EL (cell line): Measurements from ENCODE around the gene MAGI2.

Experiments
- DNase-seq: peaks from one replicate; pipeline ENCODE4 v3.0.0-alpha.2; 2016

The MAGI2 gene

GRCh38 chr7:78895393-78895792 is 558.1 kb downstream of the MAGI2 start:
- DNase-seq = no peak

DNA sequence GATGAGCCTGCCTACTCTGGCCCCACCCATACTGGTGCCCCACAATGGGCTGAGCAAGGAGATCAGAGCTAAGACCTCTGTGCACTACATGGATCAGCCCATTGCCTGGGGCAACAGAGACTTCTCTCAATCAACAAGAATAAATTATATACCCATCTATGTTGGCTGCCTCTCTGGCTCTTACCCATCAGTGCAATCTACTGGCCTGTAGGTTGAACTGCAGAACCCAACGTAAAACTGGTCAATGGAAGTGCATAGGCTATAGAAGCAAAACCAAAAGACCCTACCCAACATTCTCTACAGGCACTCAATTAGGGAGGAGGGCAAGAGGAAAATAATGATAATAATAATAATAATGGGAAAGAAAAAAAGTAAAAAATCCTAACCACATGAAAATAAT is 574.3 kb downstream of the MAGI2 start:
- DNase-seq = no peak

DNA sequence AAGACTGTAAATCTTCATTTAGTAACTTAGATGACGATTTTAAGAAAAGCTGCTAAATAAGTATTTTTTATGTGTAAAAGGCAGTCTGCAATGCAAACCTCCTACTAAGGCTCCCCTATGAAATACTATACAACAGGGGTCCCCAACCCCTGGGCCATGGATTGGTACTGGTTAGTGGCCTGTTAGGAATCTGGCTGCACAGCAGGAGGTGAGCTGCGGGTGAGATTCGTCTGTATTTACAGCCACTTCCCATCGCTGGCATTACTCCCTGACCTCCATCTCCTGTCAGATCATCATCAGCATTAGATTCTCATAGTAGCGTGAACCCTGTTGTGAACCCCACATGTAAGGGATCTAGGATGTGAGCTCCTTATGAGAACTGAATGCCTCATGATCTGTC is 580.4 kb downstream of the MAGI2 start:
- no peak for DNase-seq

GRCh38 chr7:78864339-78864738 is 589.1 kb downstream of the MAGI2 start:
- no peak for DNase-seq

DNA sequence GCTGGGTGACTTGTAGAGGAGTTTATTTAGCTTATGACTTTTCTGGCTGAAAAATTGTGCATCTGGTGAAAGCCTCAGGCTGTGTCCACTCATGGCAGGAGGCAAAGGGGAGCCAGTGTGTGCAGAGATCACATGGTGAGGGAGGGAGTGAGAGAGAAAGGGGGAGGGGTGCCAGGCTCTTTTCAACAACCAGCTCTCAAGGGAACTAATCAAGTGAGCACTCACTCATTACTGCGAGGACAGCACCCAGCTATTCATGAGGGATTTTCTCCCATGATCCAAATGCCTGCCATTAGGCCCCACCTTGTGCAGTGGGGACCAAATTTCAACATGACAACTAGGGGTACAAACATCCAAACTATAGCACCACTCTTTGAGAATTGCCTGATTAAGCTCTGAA is 590.2 kb downstream of the MAGI2 start:
- no peak for DNase-seq

- no peak for DNase-seq
These were observed 591.0 kb downstream of the MAGI2 start for GRCh38 chr7:78862411-78862900.

DNA sequence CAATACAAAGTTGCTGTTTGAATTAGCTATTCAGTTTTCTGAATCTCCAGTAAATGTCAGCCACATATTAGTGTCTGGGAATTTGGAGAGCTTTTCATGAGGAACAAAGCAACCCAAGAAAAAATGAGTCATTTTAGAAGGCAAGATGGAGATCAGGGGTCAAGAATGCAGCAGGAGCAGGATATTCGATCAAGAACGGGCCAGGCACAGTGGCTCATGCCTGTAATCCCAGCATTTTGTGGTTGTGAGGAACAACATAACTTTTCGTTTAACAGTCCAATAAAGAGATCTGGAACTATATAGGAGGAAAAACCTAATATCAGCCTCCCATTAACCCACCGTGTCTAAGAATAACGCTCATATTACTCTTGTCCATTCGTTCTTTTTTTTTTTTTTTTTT is 600.5 kb downstream of the MAGI2 start:
- DNase-seq = peak; percentile 87

DNA sequence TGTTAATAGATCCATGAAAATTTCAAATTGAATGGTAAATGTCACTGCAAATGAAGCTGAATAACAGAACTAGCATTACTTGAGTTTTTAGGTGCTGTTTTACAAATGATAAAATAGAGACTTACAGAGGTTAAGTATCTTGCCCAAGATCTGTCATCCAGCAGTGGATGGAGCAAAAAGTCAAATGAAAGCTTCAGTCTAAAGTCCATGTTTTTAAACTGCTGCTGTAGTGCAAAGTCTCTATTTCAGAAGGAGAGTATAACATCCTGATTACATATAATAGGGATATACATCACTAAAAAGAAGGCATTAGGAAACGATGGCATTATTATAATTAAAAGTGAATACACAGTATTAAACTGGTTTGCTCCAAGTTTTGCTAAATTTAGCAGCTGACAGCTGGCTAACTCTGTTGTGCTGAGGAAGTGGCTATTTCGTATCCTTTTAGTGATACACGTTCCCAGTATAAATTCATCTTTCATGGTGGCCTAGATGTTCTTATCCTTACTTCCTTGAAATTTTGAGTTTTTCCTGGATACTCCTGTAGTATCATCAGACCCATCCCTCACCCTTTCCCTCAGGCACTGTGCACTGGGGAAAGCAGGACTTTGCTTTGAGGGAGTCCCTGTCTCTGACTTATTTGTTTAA is 603.2 kb downstream of the MAGI2 start:
- DNase-seq = no peak

GRCh38 chr7:78845155-78845554 is 608.3 kb downstream of the MAGI2 start:
- DNase-seq = no peak

GRCh38 chr7:78842068-78842467 is 611.4 kb downstream of the MAGI2 start:
- DNase-seq = no peak

- no peak for DNase-seq
These were observed 617.6 kb downstream of the MAGI2 start for GRCh38 chr7:78835897-78836296.

DNA sequence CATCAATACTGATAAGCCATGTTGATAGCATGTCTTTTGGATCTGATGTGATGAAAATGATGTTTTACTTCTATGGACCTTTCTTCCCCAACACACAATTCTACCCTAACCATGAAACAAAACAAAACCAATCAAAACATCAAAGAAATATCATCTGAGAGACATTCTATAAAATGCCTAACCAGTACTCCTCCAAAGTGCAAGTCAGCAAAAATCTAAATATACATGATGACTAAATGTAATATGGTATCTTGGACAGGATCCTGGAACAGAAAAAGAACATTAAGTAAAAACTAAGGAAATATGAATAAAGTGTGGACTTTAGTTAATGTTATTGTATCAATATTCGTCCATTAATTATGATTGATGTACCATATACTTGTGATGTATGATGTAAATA is 625.1 kb downstream of the MAGI2 start:
- no peak for DNase-seq

- no peak for DNase-seq
These were observed 649.9 kb downstream of the MAGI2 start for GRCh38 chr7:78803501-78804127.

- peak; percentile 21 for DNase-seq
These were observed 659.4 kb downstream of the MAGI2 start for GRCh38 chr7:78794101-78794500.

- no peak for DNase-seq
These were observed 660.8 kb downstream of the MAGI2 start for GRCh38 chr7:78792624-78793023.

GRCh38 chr7:78792006-78792405 is 661.5 kb downstream of the MAGI2 start:
- DNase-seq = no peak

- DNase-seq = no peak
These were observed 665.0 kb downstream of the MAGI2 start for GRCh38 chr7:78788464-78788863.

GRCh38 chr7:78787854-78788253 is 665.6 kb downstream of the MAGI2 start:
- DNase-seq = no peak

- no peak for DNase-seq
These were observed 667.4 kb downstream of the MAGI2 start for GRCh38 chr7:78786055-78786454.

DNA sequence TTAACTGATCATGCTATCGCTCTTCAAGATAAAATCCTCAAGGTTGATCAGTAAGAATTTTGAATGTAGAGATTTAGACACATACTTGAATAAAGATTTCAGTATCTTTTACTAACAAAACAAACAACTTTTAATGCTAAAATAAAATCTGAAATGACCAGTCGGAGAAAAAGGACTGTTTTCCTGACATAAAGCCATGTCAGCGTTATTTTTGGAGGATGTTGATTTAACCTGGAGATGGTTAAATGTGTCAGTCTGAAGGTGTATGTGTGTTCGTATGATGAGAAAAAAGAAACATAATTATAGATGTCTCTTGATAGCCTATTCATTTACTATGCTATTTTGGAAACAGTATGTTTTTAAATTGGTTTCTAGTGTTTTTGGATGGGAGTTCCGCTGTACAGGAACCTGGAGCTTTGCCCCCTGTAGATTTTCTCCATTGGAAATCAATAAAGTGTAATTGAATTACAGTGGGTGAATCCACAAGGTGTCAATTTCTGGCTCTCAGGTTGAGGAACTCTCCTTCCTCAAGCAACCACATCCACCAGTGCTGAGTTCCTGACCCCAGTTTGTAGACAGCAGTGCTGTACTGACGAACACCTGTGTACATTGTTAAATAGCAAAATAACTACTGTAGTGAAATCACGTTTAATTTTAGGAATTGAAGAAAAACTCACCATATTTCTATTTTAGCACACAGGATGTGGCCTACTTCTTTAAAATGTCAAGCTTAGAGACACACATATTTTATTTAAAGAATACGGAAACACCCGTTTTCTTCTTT is 670.1 kb downstream of the MAGI2 start:
- DNase-seq = no peak

DNA sequence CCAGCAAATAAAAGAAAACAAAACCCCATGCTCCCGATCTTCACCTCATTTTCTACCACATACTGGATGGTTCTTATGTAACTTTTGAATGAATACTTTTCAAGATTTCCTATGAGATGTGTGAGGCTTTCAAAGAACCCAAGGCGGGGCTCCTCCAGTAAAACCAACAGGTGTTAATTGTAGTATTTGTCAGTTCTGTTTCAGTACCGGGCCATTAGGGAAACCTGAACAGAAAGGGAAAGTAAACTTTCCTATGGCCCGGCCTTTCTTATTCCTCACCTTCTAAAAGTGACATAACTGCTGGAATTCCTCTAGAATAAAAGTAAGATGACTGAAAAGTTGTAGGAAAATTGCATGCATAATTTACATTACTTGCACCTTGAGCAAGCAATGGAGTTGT is 672.9 kb downstream of the MAGI2 start:
- DNase-seq = no peak

DNA sequence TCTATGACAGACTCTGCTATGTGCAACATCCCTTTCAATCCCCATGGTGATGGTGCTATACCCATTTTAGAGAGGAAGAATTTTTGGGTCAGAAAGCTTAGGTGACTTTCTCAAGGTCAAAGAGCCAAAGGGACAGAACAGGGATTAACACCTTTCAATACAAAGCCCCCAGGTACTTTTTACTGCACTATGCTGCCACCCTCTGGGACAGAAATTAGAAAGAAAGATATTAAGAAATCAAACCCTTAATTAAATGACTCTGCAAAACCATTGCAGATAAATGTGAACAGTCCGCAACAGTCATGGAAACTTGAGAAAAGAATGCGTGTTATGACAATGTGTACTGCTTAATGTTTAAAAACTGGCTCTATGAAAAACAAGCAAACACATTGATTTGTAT is 673.7 kb downstream of the MAGI2 start:
- no peak for DNase-seq

- DNase-seq = peak; percentile 23
These were observed 675.6 kb downstream of the MAGI2 start for GRCh38 chr7:78777829-78778228.
